Esophagus muscularis mucosa (tissue), 3 donors: ENCODE data around the gene SLC17A6.

Experiments used
- CTCF ChIP-seq, 3 experiments: fragments of 200-600 bp in 2 of 3; fragments of 450-650 bp in 1 of 3; sonication (generic) in 2 of 3; IDR thresholded peaks; one replicate each; pipeline ENCODE4 v1.5.1; 2017 to 2019; ENCODE audit warnings: antibody characterized with exemption in 3 of 3, mild to moderate bottlenecking in 2 of 3, moderate library complexity in 1 of 3
- POLR2A ChIP-seq: fragments of 450-650 bp; IDR thresholded peaks from one replicate; pipeline ENCODE4 v1.6.1; 2017; ENCODE audit warnings: antibody characterized with exemption, moderate library complexity, mild to moderate bottlenecking, low read depth
- POLR2AphosphoS5 ChIP-seq, 2 donors: sonication (generic); formaldehyde crosslinking; IDR thresholded peaks; one replicate each; pipeline ENCODE4 v1.6.1; 2017; ENCODE audit warnings: antibody characterized with exemption in 2 of 2

GRCh38 chr11:22415476-22415875 is 77.3 kb downstream of the SLC17A6 start:
- TF ChIP-seq POLR2A (no peak), CTCF (IDR thresholded peaks at IDR 0.05) (no peak), POLR2AphosphoS5 (IDR thresholded peaks at IDR 0.05) (no peak)
